Measurements from ENCODE around the gene GCH1.
"Not testable (repeated sequence)": the region's sequence is repeated elsewhere in the genome, so short reads cannot be mapped to it uniquely, and the experiment has no call there.

GCH1 gene

DNA sequence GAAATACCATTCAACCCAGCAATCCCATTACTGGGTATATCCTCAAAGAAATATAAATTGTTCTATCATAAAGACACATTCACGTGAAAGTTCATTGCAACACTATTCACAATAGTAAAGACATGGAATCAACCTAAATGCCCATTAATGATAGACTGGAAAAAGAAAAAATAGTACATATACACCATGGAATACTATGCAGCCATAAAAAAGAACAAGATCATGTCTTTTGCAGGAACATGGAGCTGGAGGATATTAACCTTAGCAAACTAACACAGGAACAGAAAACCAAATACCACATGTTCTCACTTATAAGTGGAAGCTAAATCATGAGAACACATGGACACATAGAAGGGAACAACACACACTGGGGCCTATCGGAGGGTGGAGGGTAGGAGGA lies 101.1 kb downstream of the GCH1 start:
- not testable (repeated sequence) for H2BK5ac ChIP-seq (ENCODE audit: low read length); H3K4me1 ChIP-seq (ENCODE audit: control insufficient read depth in 2 of 2, insufficient read depth in 1 of 2, low read depth in 1 of 2, low read length in 2 of 2); H3K18ac ChIP-seq (ENCODE audit: low read length); H3K23ac ChIP-seq (ENCODE audit: low read depth, low read length, poor library complexity); H2AK5ac ChIP-seq (ENCODE audit: low read depth, low read length); H3K36me3 ChIP-seq (replicated peaks in 1 of 2; ENCODE audit: control insufficient read depth in 2 of 2, insufficient read depth in 2 of 2, low read length in 2 of 2); H2AFZ ChIP-seq (ENCODE audit: low read length); H3K4me2 ChIP-seq (ENCODE audit: insufficient read depth, low read length, poor library complexity, severe bottlenecking); H3K4ac ChIP-seq (ENCODE audit: low read length); H3K9me3 ChIP-seq (replicated peaks in 1 of 2; ENCODE audit: control insufficient read depth in 2 of 2, insufficient read depth in 1 of 2, low read depth in 1 of 2, low read length in 2 of 2); H3K4me3 ChIP-seq (ENCODE audit: low read length in 2 of 2); H3K27me3 ChIP-seq (ENCODE audit: control insufficient read depth in 3 of 3, insufficient read depth in 3 of 3, low read depth in 1 of 3, low read length in 3 of 3); DNase-seq (ENCODE audit: low spot score); H2BK120ac ChIP-seq (ENCODE audit: low read depth, low read length); H4K8ac ChIP-seq (ENCODE audit: low read depth, low read length); H3K27ac ChIP-seq (replicated peaks; ENCODE audit: low read length); H3K9ac ChIP-seq (ENCODE audit: low read depth, low read length, poor library complexity); H3K79me1 ChIP-seq (ENCODE audit: low read depth, low read length); H2BK15ac ChIP-seq (ENCODE audit: low read length); H3K14ac ChIP-seq (ENCODE audit: low read length); H4K91ac ChIP-seq (ENCODE audit: low read depth, low read length, poor library complexity); H2BK12ac ChIP-seq (ENCODE audit: low read length)
- no CpG with 5 or more reads among the region's 2 CpGs for WGBS, 2 donors (ENCODE audit: extremely low coverage in 2 of 2, insufficient read length in 2 of 2, insufficient replicate concordance in 1 of 2)

GRCh38 chr14:54798465-54799124 lies 104.0 kb downstream of the GCH1 start:
- Histone ChIP-seq H3K9me3 (replicated peaks in 1 of 2; ENCODE audit: control insufficient read depth in 2 of 2, insufficient read depth in 1 of 2, low read depth in 1 of 2, low read length in 2 of 2) (peaks cover 8 to 9% of the 10 kb centered on the region in 2 donors), H2AFZ (ENCODE audit: low read length) (no peak overlapping the region), H3K23ac (ENCODE audit: low read depth, low read length, poor library complexity) (no peak overlapping the region), H3K4ac (ENCODE audit: low read length) (no peak overlapping the region), H2BK120ac (ENCODE audit: low read depth, low read length) (no peak overlapping the region), H3K27me3 (ENCODE audit: control insufficient read depth in 3 of 3, insufficient read depth in 3 of 3, low read depth in 1 of 3, low read length in 3 of 3) (no peaks in the 10 kb centered on the region), H3K4me2 (ENCODE audit: insufficient read depth, low read length, poor library complexity, severe bottlenecking) (no peak overlapping the region), H3K27ac (replicated peaks; ENCODE audit: low read length) (no peak overlapping the region), H3K79me1 (ENCODE audit: low read depth, low read length) (no peaks in the 10 kb centered on the region), H3K9ac (ENCODE audit: low read depth, low read length, poor library complexity) (no peak overlapping the region), H2AK5ac (ENCODE audit: low read depth, low read length) (no peak overlapping the region), H2BK5ac (ENCODE audit: low read length) (no peak overlapping the region), H4K91ac (ENCODE audit: low read depth, low read length, poor library complexity) (no peak overlapping the region), H3K4me3 (ENCODE audit: low read length in 2 of 2) (no peak overlapping the region), H4K8ac (ENCODE audit: low read depth, low read length) (no peak overlapping the region), H3K36me3 (replicated peaks in 1 of 2; ENCODE audit: control insufficient read depth in 2 of 2, insufficient read depth in 2 of 2, low read length in 2 of 2) (no peaks in the 10 kb centered on the region), H2BK15ac (ENCODE audit: low read length) (no peak overlapping the region), H3K18ac (ENCODE audit: low read length) (no peak overlapping the region), H2BK12ac (ENCODE audit: low read length) (no peak overlapping the region), H3K14ac (ENCODE audit: low read length) (no peak overlapping the region), H3K4me1 (ENCODE audit: control insufficient read depth in 2 of 2, insufficient read depth in 1 of 2, low read depth in 1 of 2, low read length in 2 of 2) (peaks cover 2 to 12% of the 10 kb centered on the region in 2 donors)
- WGBS, 2 donors (ENCODE audit: extremely low coverage in 2 of 2, insufficient read length in 2 of 2, insufficient replicate concordance in 1 of 2) = no CpG with 5 or more reads among the region's 9 CpGs
- DNase-seq (ENCODE audit: low spot score) = no peak

- no CpG with 5 or more reads among the region's 4 CpGs for WGBS, 2 donors (ENCODE audit: extremely low coverage in 2 of 2, insufficient read length in 2 of 2, insufficient replicate concordance in 1 of 2)
- H3K18ac ChIP-seq (ENCODE audit: low read length) = no peak overlapping the region
- no peak overlapping the region for H2BK5ac ChIP-seq (ENCODE audit: low read length)
- peaks cover 8 to 9% of the 10 kb centered on the region in 2 donors for H3K9me3 ChIP-seq (replicated peaks in 1 of 2; ENCODE audit: control insufficient read depth in 2 of 2, insufficient read depth in 1 of 2, low read depth in 1 of 2, low read length in 2 of 2)
- peaks cover 2 to 12% of the 10 kb centered on the region in 2 donors for H3K4me1 ChIP-seq (ENCODE audit: control insufficient read depth in 2 of 2, insufficient read depth in 1 of 2, low read depth in 1 of 2, low read length in 2 of 2)
- H3K4ac ChIP-seq (ENCODE audit: low read length) = no peak overlapping the region
- H3K36me3 ChIP-seq (replicated peaks in 1 of 2; ENCODE audit: control insufficient read depth in 2 of 2, insufficient read depth in 2 of 2, low read length in 2 of 2) = no peaks in the 10 kb centered on the region
- no peak for DNase-seq (ENCODE audit: low spot score)
- H2BK12ac ChIP-seq (ENCODE audit: low read length) = no peak overlapping the region
- no peak overlapping the region for H2AFZ ChIP-seq (ENCODE audit: low read length)
- no peaks in the 10 kb centered on the region for H3K27me3 ChIP-seq (ENCODE audit: control insufficient read depth in 3 of 3, insufficient read depth in 3 of 3, low read depth in 1 of 3, low read length in 3 of 3)
- H3K4me2 ChIP-seq (ENCODE audit: insufficient read depth, low read length, poor library complexity, severe bottlenecking) = no peak overlapping the region
- H3K79me1 ChIP-seq (ENCODE audit: low read depth, low read length) = no peaks in the 10 kb centered on the region
- no peak overlapping the region for H2BK15ac ChIP-seq (ENCODE audit: low read length)
- no peak overlapping the region for H2BK120ac ChIP-seq (ENCODE audit: low read depth, low read length)
- H3K27ac ChIP-seq (replicated peaks; ENCODE audit: low read length) = no peak overlapping the region
- no peak overlapping the region for H3K9ac ChIP-seq (ENCODE audit: low read depth, low read length, poor library complexity)
- H4K8ac ChIP-seq (ENCODE audit: low read depth, low read length) = no peak overlapping the region
- H3K4me3 ChIP-seq (ENCODE audit: low read length in 2 of 2) = no peak overlapping the region
- no peak overlapping the region for H3K23ac ChIP-seq (ENCODE audit: low read depth, low read length, poor library complexity)
- no peak overlapping the region for H2AK5ac ChIP-seq (ENCODE audit: low read depth, low read length)
- no peak overlapping the region for H4K91ac ChIP-seq (ENCODE audit: low read depth, low read length, poor library complexity)
- H3K14ac ChIP-seq (ENCODE audit: low read length) = no peak overlapping the region
Observed at GRCh38 chr14:54797986-54798385, 104.6 kb downstream of the GCH1 start.

GRCh38 chr14:54797556-54797955 lies 105.1 kb downstream of the GCH1 start:
- no peak overlapping the region for H3K9ac ChIP-seq (ENCODE audit: low read depth, low read length, poor library complexity)
- H2BK120ac ChIP-seq (ENCODE audit: low read depth, low read length) = no peak overlapping the region
- H3K14ac ChIP-seq (ENCODE audit: low read length) = no peak overlapping the region
- no CpG with 5 or more reads among the region's 6 CpGs for WGBS, 2 donors (ENCODE audit: extremely low coverage in 2 of 2, insufficient read length in 2 of 2, insufficient replicate concordance in 1 of 2)
- no peak overlapping the region for H3K4me3 ChIP-seq (ENCODE audit: low read length in 2 of 2)
- no peak overlapping the region for H2AK5ac ChIP-seq (ENCODE audit: low read depth, low read length)
- no peaks in the 10 kb centered on the region for H3K36me3 ChIP-seq (replicated peaks in 1 of 2; ENCODE audit: control insufficient read depth in 2 of 2, insufficient read depth in 2 of 2, low read length in 2 of 2)
- H4K91ac ChIP-seq (ENCODE audit: low read depth, low read length, poor library complexity) = no peak overlapping the region
- H3K4ac ChIP-seq (ENCODE audit: low read length) = no peak overlapping the region
- H3K4me1 ChIP-seq (ENCODE audit: control insufficient read depth in 2 of 2, insufficient read depth in 1 of 2, low read depth in 1 of 2, low read length in 2 of 2) = peaks cover 2 to 12% of the 10 kb centered on the region in 2 donors
- H2BK5ac ChIP-seq (ENCODE audit: low read length) = no peak overlapping the region
- H3K9me3 ChIP-seq (replicated peaks in 1 of 2; ENCODE audit: control insufficient read depth in 2 of 2, insufficient read depth in 1 of 2, low read depth in 1 of 2, low read length in 2 of 2) = peaks cover 8 to 9% of the 10 kb centered on the region in 2 donors
- H3K23ac ChIP-seq (ENCODE audit: low read depth, low read length, poor library complexity) = no peak overlapping the region
- H4K8ac ChIP-seq (ENCODE audit: low read depth, low read length) = no peak overlapping the region
- H3K27ac ChIP-seq (replicated peaks; ENCODE audit: low read length) = no peak overlapping the region
- no peak overlapping the region for H3K18ac ChIP-seq (ENCODE audit: low read length)
- H2AFZ ChIP-seq (ENCODE audit: low read length) = no peak overlapping the region
- H3K27me3 ChIP-seq (ENCODE audit: control insufficient read depth in 3 of 3, insufficient read depth in 3 of 3, low read depth in 1 of 3, low read length in 3 of 3) = no peaks in the 10 kb centered on the region
- no peak overlapping the region for H3K4me2 ChIP-seq (ENCODE audit: insufficient read depth, low read length, poor library complexity, severe bottlenecking)
- no peak overlapping the region for H2BK15ac ChIP-seq (ENCODE audit: low read length)
- H3K79me1 ChIP-seq (ENCODE audit: low read depth, low read length) = no peaks in the 10 kb centered on the region
- no peak overlapping the region for H2BK12ac ChIP-seq (ENCODE audit: low read length)
- no peak for DNase-seq (ENCODE audit: low spot score)
